Endothelial cell of umbilical vein (primary cell): Measurements from ENCODE around the gene PIP5K1A. TPM values are rescaled to one million over a fixed set of nuclear protein-coding genes. Genes with fewer than 3 reads are reported as not detected.

Experiments used
- BruUV-seq: library from RNA; stranded (reverse); fragments of 400-500 nt; replicated peaks from 2 replicates; lab custom pipeline; 2021; lab: Mats Ljungman, UMichigan
- CTCF ChIA-PET: fragments of 300-600, 350-600 bp; sonication (Branson Sonifier 250); formaldehyde crosslinking; loops from one replicate; lab custom pipeline; 2021; ENCODE audit warnings: antibody characterized with exemption, inconsistent platforms; lab: Charles Lee
- POLR2A ChIA-PET: fragments of 300-600, 350-600 bp; sonication (Branson Sonifier 250); formaldehyde crosslinking; loops from one replicate; lab custom pipeline; 2021; ENCODE audit warnings: antibody characterized with exemption, inconsistent platforms; lab: Charles Lee
- DNase-seq: peaks from one replicate; pipeline ENCODE4 v3.0.0-alpha.2; 2011; ENCODE audit warnings: low read depth, low spot score
- FAIRE-seq: peaks from 2 replicates; lab custom pipeline; 2011; peaks lifted over from hg19 to GRCh38; lab: Jason Lieb, UNC
- H2AFZ ChIP-seq: 2 replicates; pipeline ENCODE4 v1.6.0; 2012; ENCODE audit warnings: low read depth, low read length, control low read depth, inconsistent platforms
- H3K27ac ChIP-seq: 2 replicates; pipeline ENCODE4 v1.5.1; 2011; ENCODE audit warnings: low read depth, mild to moderate bottlenecking, control low read depth, low read length, moderate library complexity; ENCODE audit not compliant: insufficient read depth
- H3K27me3 ChIP-seq, 2 experiments: 2 replicates each; pipeline versions ENCODE4 v1.6.0 to v1.6.1; 2011; ENCODE audit warnings: low read length in 2 of 2, mixed read lengths in 1 of 2; ENCODE audit not compliant: control insufficient read depth in 2 of 2, insufficient read depth in 2 of 2
- H3K36me3 ChIP-seq, 2 experiments: 2 replicates in 1 of 2; 3 replicates in 1 of 2; pipeline ENCODE4 v1.5.1; 2011; ENCODE audit warnings: low read length in 2 of 2, mild to moderate bottlenecking in 1 of 2, moderate library complexity in 1 of 2; ENCODE audit not compliant: control insufficient read depth in 2 of 2, insufficient read depth in 2 of 2; ENCODE audit errors: extremely low read depth in 1 of 2
- H3K4me1 ChIP-seq: 3 replicates; pipeline ENCODE4 v1.5.1; 2011; ENCODE audit warnings: mild to moderate bottlenecking, low read length; ENCODE audit not compliant: control insufficient read depth, insufficient read depth; ENCODE audit errors: extremely low read depth
- H3K4me2 ChIP-seq: 2 replicates; pipeline ENCODE4 v1.6.1; 2011; ENCODE audit warnings: low read length, control low read depth, mixed read lengths; ENCODE audit not compliant: insufficient read depth
- H3K4me3 ChIP-seq, 3 experiments: fragments of 200-600 bp in 1 of 3; sonication (generic), shearing (Covaris generic) in 1 of 3; replicated peaks in 1 of 3; 2 replicates each; pipeline ENCODE4 v1.5.1; 2011 to 2016; ENCODE audit warnings: control low read depth in 3 of 3, low read length in 3 of 3, mild to moderate bottlenecking in 2 of 3, inconsistent platforms in 1 of 3, low read depth in 1 of 3, moderate library complexity in 1 of 3; ENCODE audit not compliant: insufficient read depth in 1 of 3
- H3K79me2 ChIP-seq: 2 replicates; pipeline ENCODE4 v1.6.0; 2012; ENCODE audit warnings: low read length, inconsistent platforms; ENCODE audit not compliant: control insufficient read depth, insufficient read depth
- H3K9ac ChIP-seq: replicated peaks from 2 replicates; pipeline ENCODE3; 2011; ENCODE audit warnings: low read length, control low read depth; ENCODE audit not compliant: insufficient read depth; ENCODE audit errors: extremely low read depth
- H3K9me1 ChIP-seq: replicated peaks from 3 replicates; pipeline ENCODE4 v1.6.0; 2011; ENCODE audit warnings: mild to moderate bottlenecking, low read length; ENCODE audit not compliant: control insufficient read depth, insufficient read depth; ENCODE audit errors: extremely low read depth
- H3K9me3 ChIP-seq: replicated peaks from 2 replicates; pipeline ENCODE4 v1.5.1; 2012; ENCODE audit warnings: low read length, inconsistent platforms; ENCODE audit not compliant: control insufficient read depth, insufficient read depth
- H4K20me1 ChIP-seq: replicated peaks from 2 replicates; pipeline ENCODE3; 2011; ENCODE audit warnings: mild to moderate bottlenecking, low read length; ENCODE audit not compliant: control insufficient read depth, insufficient read depth; ENCODE audit errors: extremely low read depth
- CTCF ChIP-seq, 2 donors: IDR thresholded peaks; 1 replicate in 1 of 2; 2 replicates in 1 of 2; pipeline ENCODE4 v1.5.1; 2011; ENCODE audit warnings: low read length in 2 of 2, mild to moderate bottlenecking in 2 of 2, moderate library complexity in 2 of 2, control low read depth in 1 of 2, inconsistent platforms in 1 of 2, low read depth in 1 of 2; ENCODE audit not compliant: insufficient read depth in 1 of 2; ENCODE audit errors: extremely low read depth in 1 of 2
- EZH2 ChIP-seq: IDR thresholded peaks from 2 replicates; pipeline ENCODE4 v1.6.1; 2012; ENCODE audit warnings: borderline replicate concordance, low read depth, mild to moderate bottlenecking, moderate library complexity, low read length, inconsistent platforms; ENCODE audit not compliant: severe bottlenecking
- FOS ChIP-seq: IDR thresholded peaks from 2 replicates; pipeline ENCODE4 v1.6.1; 2011; ENCODE audit warnings: mild to moderate bottlenecking, low read length, moderate library complexity, borderline replicate concordance; ENCODE audit not compliant: insufficient read depth
- GATA2 ChIP-seq: IDR thresholded peaks from 2 replicates; pipeline ENCODE4 v1.7.0; 2011; ENCODE audit warnings: low read depth, mild to moderate bottlenecking, moderate library complexity, mixed read lengths, low read length; ENCODE audit not compliant: insufficient read length, insufficient read depth
- JUN ChIP-seq: IDR thresholded peaks from 2 replicates; pipeline ENCODE4 v1.6.1; 2011; ENCODE audit warnings: borderline replicate concordance, low read depth; ENCODE audit not compliant: insufficient read length, insufficient read depth
- MAX ChIP-seq: IDR thresholded peaks from 2 replicates; pipeline ENCODE4 v1.6.1; 2011; ENCODE audit not compliant: insufficient read depth, insufficient read length
- MYC ChIP-seq: IDR thresholded peaks from one replicate; pipeline ENCODE4 v1.6.1; 2011; ENCODE audit warnings: mild to moderate bottlenecking, low read depth, low read length
- POLR2A ChIP-seq: IDR thresholded peaks from 2 replicates; pipeline ENCODE4 v1.6.1; 2012; ENCODE audit warnings: low read depth, mild to moderate bottlenecking, control low read depth, low read length
- POLR2AphosphoS5 ChIP-seq: IDR thresholded peaks from 2 replicates; pipeline ENCODE4 v1.6.1; 2012; ENCODE audit warnings: low read depth, mild to moderate bottlenecking, control low read depth, low read length, moderate library complexity; ENCODE audit not compliant: insufficient read depth
- dilution Hi-C: fragments of 300-500 bp; cut with MboI; formaldehyde crosslinking; loops from one replicate; pipeline ENCODE4 v1.15.0; 2019; ENCODE audit warnings: low sequenced_read_pairs; ENCODE audit not compliant: extremely low pct_ligation_motif_present
- intact Hi-C: fragments of 100-400 bp; cut with micrococcal nuclease; formaldehyde crosslinking; loops from one replicate; pipeline ENCODE4 v1.10.0; 2022
- polyA plus RNA-seq, 4 experiments: library from polyadenylated mRNA; depleted of rRNA in 3 of 4; stranded (reverse) in 3 of 4; unstranded in 1 of 4; fragments of >200 nt; gene quantifications; 2 replicates each; pipeline versions ENCODE4 v1.2.1 to v1.2.3, GENCODE V29; 2011 to 2012; ENCODE audit warnings: missing spikeins in 1 of 4
- total RNA-seq: library from RNA; stranded (reverse); gene quantifications from 2 replicates; pipeline ENCODE4 v1.2.3, GENCODE V29; 2021

The PIP5K1A gene
- total and polyA plus RNA-seq, 2 donors (not counting 3 experiments of a cell fraction or from before 2014, with no cell fraction given), result 72.1 to 79.3 TPM

GRCh38 chr1:151189637-151190445 is 8.5 kb upstream of the PIP5K1A start, which contains the start of gene VPS72:
Gene VPS72 (minus strand): TSS chr1:151190197. CDS start chr1:151190121, 76 bp downstream.
- Histone ChIP-seq H3K27ac (peak within 1 kb of the TSS; percentile 56), H4K20me1 (no peaks in the 10 kb centered on the region), H3K36me3 (peaks cover 4 to 5% of the 10 kb centered on the region in 2 experiments), H3K4me1 (peaks cover 10% of the 10 kb centered on the region), H3K4me3 (peak within 1 kb of the TSS; percentile 63 to 97 (median 93)), H3K27me3 (no peaks in the 10 kb centered on the region), H3K9ac (peak within 1 kb of the TSS; percentile 93), H2AFZ (peak within 1 kb of the TSS; percentile 25), H3K79me2 (peaks cover 31% of the 10 kb centered on the region), H3K4me2 (peak within 1 kb of the TSS; percentile 98), H3K9me1 (no peaks in the 10 kb centered on the region), H3K9me3 (no peaks in the 10 kb centered on the region)
- POLR2A ChIA-PET, result interaction anchor here (0.9 to 1.3 kb wide), 3 partner anchors 11 to 90 kb away, joined by 3 to 4 read pairs (median 3); no protein-coding TSS in a partner anchor
- TF ChIP-seq POLR2AphosphoS5 (peak; percentile 96), EZH2 (no peak), POLR2A (peak; percentile 92), JUN (no peak), MYC (peak; percentile 72), MAX (no peak), CTCF (IDR thresholded peaks at IDR 0.05; ENCODE audit: extremely low read depth in 1 of 2, insufficient read depth in 1 of 2, low read depth in 1 of 2, low read length in 2 of 2) (no peak), GATA2 (no peak), FOS (no peak)
- no TSS peak for BruUV-seq
- DNase-seq, result peak; percentile 91
- dilution Hi-C loops (no loop called here), intact Hi-C loops (loop anchor here (1.0 to 10.0 kb wide), 3 partner anchors 8 to 955 kb away; partner anchors contain the start of genes ANP32E, LYSMD1 and PIP5K1A)
- FAIRE-seq, result peak; percentile 94
- CTCF ChIA-PET, result interaction anchor here (0.6 to 1.7 kb wide), 10 partner anchors 10 to 194 kb away, joined by 3 to 19 read pairs (median 4); partner anchors contain the start of genes LYSMD1, PSMD4 and SCNM1
